HepG2 (cell line): ENCODE results near the gene CTNNBL1. TPM values are rescaled to one million over a fixed set of nuclear protein-coding genes. Genes with fewer than 3 reads are reported as not detected.
A peak's percentile ranks its signal among the peaks of the same experiment; 100 is the strongest.

Experiments
- ARID4A ChIP-seq: sonication (generic); formaldehyde crosslinking; IDR thresholded peaks from 2 replicates; pipeline ENCODE4 v1.5.0; 2020; ENCODE audit warnings: mild to moderate bottlenecking, missing genetic modification reagents, borderline replicate concordance
- ARNT ChIP-seq: fragments of 450-650 bp; IDR thresholded peaks from 2 replicates; pipeline ENCODE4 v1.6.1; 2017
- ATF1 ChIP-seq: IDR thresholded peaks from 2 replicates; pipeline ENCODE4 v1.6.1; 2016; ENCODE audit warnings: mild to moderate bottlenecking, control low read depth
- KLF9 ChIP-seq: IDR thresholded peaks from 2 replicates; pipeline ENCODE4 v1.6.1; 2016; ENCODE audit warnings: low read depth
- NCOA2 ChIP-seq: sonication (generic); formaldehyde crosslinking; IDR thresholded peaks from 2 replicates; pipeline ENCODE4 v1.8.0; 2022; ENCODE audit warnings: inconsistent platforms
- PHF20 ChIP-seq: sonication (generic); formaldehyde crosslinking; IDR thresholded peaks from 2 replicates; pipeline ENCODE4 v1.5.0; 2020; ENCODE audit warnings: mild to moderate bottlenecking, missing genetic modification reagents
- REXO4 ChIP-seq: sonication (generic); formaldehyde crosslinking; IDR thresholded peaks from 2 replicates; pipeline ENCODE4 v1.8.0; 2022; ENCODE audit warnings: missing genetic modification reagents, mild to moderate bottlenecking, borderline replicate concordance
- ZBTB40 ChIP-seq, 2 experiments: fragments of 450-650 bp in 1 of 2; sonication (generic) in 1 of 2; formaldehyde crosslinking in 1 of 2; IDR thresholded peaks; 2 replicates each; pipeline versions ENCODE4 v1.6.1 to v1.8.0; 2016 to 2022; ENCODE audit warnings: antibody characterized with exemption in 1 of 2, mild to moderate bottlenecking in 1 of 2, missing genetic modification reagents in 1 of 2
- ZC3H13 ChIP-seq: sonication (generic); formaldehyde crosslinking; IDR thresholded peaks from 2 replicates; pipeline ENCODE4 v1.8.1; 2023; ENCODE audit warnings: mild to moderate bottlenecking, missing genetic modification reagents, moderate library complexity
- ZMAT3 ChIP-seq: sonication (generic); formaldehyde crosslinking; conservative IDR thresholded peaks from 2 replicates; pipeline ENCODE4 v1.7.0; 2021; ENCODE audit warnings: missing genetic modification reagents
- ZNF24 ChIP-seq: fragments of 450-650 bp; IDR thresholded peaks from 2 replicates; pipeline ENCODE4 v1.6.1; 2017; ENCODE audit warnings: antibody characterized with exemption, mild to moderate bottlenecking
- ZNF496 ChIP-seq: sonication (generic); formaldehyde crosslinking; IDR thresholded peaks from 2 replicates; pipeline ENCODE4 v1.8.1; 2023; ENCODE audit warnings: mild to moderate bottlenecking, moderate library complexity, missing genetic modification reagents; ENCODE audit not compliant: insufficient replicate concordance
- ZNF672 ChIP-seq: sonication (generic); formaldehyde crosslinking; IDR thresholded peaks from 2 replicates; pipeline ENCODE4 v1.8.1; 2022; ENCODE audit warnings: missing genetic modification reagents
- ZNF781 ChIP-seq: sonication (generic); formaldehyde crosslinking; IDR thresholded peaks from 2 replicates; pipeline ENCODE4 v1.5.1; 2020; ENCODE audit warnings: borderline replicate concordance, mild to moderate bottlenecking, missing genetic modification reagents; ENCODE audit errors: not compliant biosample characterization
- polyA plus RNA-seq, 8 experiments: library from polyadenylated mRNA; depleted of rRNA in 3 of 8; stranded (reverse) in 7 of 8; unstranded in 1 of 8; fragments of >200 nt; fragmentation: Illumina TruSeq in 4 of 8; extraction: Trizol in 4 of 8; gene quantifications; 2 replicates each; pipeline versions ENCODE4 v1.2.1 to v1.2.3, GENCODE V29; 2011 to 2016; ENCODE audit warnings: low read depth in 4 of 8, missing spikeins in 1 of 8, mixed read lengths in 1 of 8; ENCODE audit not compliant: insufficient read depth in 1 of 8
- total RNA-seq, 5 experiments: library from RNA; depleted of rRNA; stranded (reverse); fragments of >200 nt; fragmentation: Illumina TruSeq; extraction: Trizol; gene quantifications; 2 replicates each; pipeline ENCODE4 v1.2.3, GENCODE V29; 2016; ENCODE audit warnings: low read depth in 1 of 5

CTNNBL1 gene
- total and polyA plus RNA-seq, 2 of the 13 experiments (the other 11 are each of a cell fraction or from before 2014, with no cell fraction given), result 49.3 to 94.6 TPM

GRCh38 chr20:37914672-37915433, 221.0 kb downstream of the CTNNBL1 start (continued):
- TF ChIP-seq ZBTB40 (IDR thresholded peaks at IDR 0.05), result no peak
- TF ChIP-seq ZBTB40 (CRISPR knock-in tag; IDR thresholded peaks at IDR 0.05), result no peak
- TF ChIP-seq ZC3H13 (CRISPR knock-in tag), result no peak
- TF ChIP-seq ZNF672, result no peak
- no peak for TF ChIP-seq REXO4 (CRISPR knock-in tag)
- no peak for TF ChIP-seq KLF9 (CRISPR knock-in tag)
- no peak for TF ChIP-seq PHF20
- no peak for TF ChIP-seq ATF1
- no peak for TF ChIP-seq NCOA2 (CRISPR knock-in tag)
- no peak for TF ChIP-seq ZNF496
- peak; percentile 82 for TF ChIP-seq ZNF781 (CRISPR knock-in tag)
- TF ChIP-seq ZNF24, result no peak
- TF ChIP-seq ARNT, result no peak
- TF ChIP-seq ZMAT3 (CRISPR knock-in tag), result no peak
- TF ChIP-seq ARID4A, result peak; percentile 41; the same call in 1 of the 2 replicates
